AG04450 (cell line): ENCODE data around the gene DNAH6. TPM values are rescaled to one million over a fixed set of nuclear protein-coding genes. Genes with fewer than 3 reads are reported as not detected.

Experiments
- CTCF ChIA-PET: fragments of 300-600, 350-600 bp; formaldehyde crosslinking; extraction: SDS; loops from one replicate; lab custom pipeline; 2022; ENCODE audit warnings: antibody characterized with exemption, inconsistent platforms; lab: Charles Lee
- POLR2A ChIA-PET: fragments of 350-600 bp; formaldehyde crosslinking; extraction: SDS; loops from one replicate; lab custom pipeline; 2021; ENCODE audit warnings: antibody characterized with exemption, inconsistent platforms; lab: Yijun Ruan, JAX
- DNase-seq: peaks from one replicate; pipeline ENCODE4 v3.0.0-alpha.2; 2011; ENCODE audit warnings: low read depth, low spot score
- H3K27ac ChIP-seq: one replicate; pipeline ENCODE4 v1.5.1; 2012; ENCODE audit warnings: low read depth, low read length, control low read depth
- H3K27me3 ChIP-seq: one replicate; pipeline ENCODE4 v1.6.0; 2012; ENCODE audit warnings: low read length; ENCODE audit not compliant: control insufficient read depth, insufficient read depth
- H3K4me3 ChIP-seq: 2 replicates; pipeline ENCODE4 v1.5.1; 2011; ENCODE audit warnings: mild to moderate bottlenecking, low read depth, low read length, control low read depth
- H3K9me3 ChIP-seq: 2 replicates; pipeline ENCODE4 v1.5.1; 2012; ENCODE audit warnings: low read length; ENCODE audit not compliant: control insufficient read depth, insufficient read depth
- polyA plus RNA-seq: library from polyadenylated mRNA; depleted of rRNA; stranded (reverse); fragments of >200 nt; gene quantifications from 2 replicates; pipeline ENCODE4 v1.2.3, GENCODE V29; 2011
- TF ChIP-seq, protein P1 (sequence below): IDR thresholded peaks from 2 replicates; pipeline ENCODE4 v1.5.1; 2011; ENCODE audit warnings: low read depth, low read length, control low read depth, inconsistent platforms

Gene DNAH6
- polyA plus RNA-seq, 1 experiment = 0.02 TPM

DNA sequence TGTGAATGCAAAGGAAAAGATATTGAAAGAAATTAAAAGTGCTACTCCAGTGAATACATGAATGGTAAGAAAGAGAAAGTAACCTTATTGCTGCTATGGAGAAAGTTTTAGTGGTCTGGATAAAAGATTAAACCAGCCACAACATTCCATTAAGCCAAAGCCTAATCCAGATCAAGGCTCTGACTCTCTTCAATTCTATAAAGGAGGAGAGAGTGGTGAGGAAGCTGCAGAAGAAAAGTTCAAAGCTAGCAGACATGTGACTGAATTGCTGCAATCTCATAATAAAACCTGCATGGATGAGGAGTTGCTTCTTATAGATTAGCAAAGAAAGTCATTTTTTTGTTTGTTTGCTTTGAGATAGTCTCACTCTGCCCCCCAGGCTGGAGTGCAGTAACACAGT lies 130.2 kb downstream of the DNAH6 start:
- H3K27me3 ChIP-seq = peaks cover 3% of the 10 kb centered on the region
- POLR2A ChIA-PET = no interaction called here
- CTCF ChIA-PET = no interaction called here
- TF ChIP-seq, protein P1, sequence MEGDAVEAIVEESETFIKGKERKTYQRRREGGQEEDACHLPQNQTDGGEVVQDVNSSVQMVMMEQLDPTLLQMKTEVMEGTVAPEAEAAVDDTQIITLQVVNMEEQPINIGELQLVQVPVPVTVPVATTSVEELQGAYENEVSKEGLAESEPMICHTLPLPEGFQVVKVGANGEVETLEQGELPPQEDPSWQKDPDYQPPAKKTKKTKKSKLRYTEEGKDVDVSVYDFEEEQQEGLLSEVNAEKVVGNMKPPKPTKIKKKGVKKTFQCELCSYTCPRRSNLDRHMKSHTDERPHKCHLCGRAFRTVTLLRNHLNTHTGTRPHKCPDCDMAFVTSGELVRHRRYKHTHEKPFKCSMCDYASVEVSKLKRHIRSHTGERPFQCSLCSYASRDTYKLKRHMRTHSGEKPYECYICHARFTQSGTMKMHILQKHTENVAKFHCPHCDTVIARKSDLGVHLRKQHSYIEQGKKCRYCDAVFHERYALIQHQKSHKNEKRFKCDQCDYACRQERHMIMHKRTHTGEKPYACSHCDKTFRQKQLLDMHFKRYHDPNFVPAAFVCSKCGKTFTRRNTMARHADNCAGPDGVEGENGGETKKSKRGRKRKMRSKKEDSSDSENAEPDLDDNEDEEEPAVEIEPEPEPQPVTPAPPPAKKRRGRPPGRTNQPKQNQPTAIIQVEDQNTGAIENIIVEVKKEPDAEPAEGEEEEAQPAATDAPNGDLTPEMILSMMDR = no peak
- no peak overlapping the region for H3K4me3 ChIP-seq
- no peak for DNase-seq
- no peak overlapping the region for H3K27ac ChIP-seq
- no peaks in the 10 kb centered on the region for H3K9me3 ChIP-seq

DNA sequence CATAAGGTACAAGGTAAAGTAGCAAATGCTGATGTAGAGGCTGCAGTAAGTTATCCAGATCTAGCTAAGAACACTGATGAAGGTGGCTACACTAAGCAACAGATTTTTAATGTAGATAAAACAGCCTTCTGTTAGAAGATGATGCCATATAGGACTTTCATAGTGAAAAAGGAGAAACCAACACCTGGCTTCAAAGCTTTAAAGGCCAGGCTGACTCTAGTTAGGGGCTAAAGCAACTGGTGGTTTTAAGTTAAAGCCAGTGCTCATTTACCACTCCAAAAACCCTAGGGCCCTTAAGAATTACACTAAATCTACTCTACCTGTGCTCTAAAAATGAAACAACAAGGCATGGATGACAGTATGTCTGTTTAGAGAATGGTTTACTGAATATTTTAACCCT lies 131.0 kb downstream of the DNAH6 start:
- POLR2A ChIA-PET = no interaction called here
- H3K9me3 ChIP-seq = no peaks in the 10 kb centered on the region
- TF ChIP-seq, protein P1 = no peak
- CTCF ChIA-PET = no interaction called here
- no peak overlapping the region for H3K27ac ChIP-seq
- no peak for DNase-seq
- no peak overlapping the region for H3K4me3 ChIP-seq
- peaks cover 3% of the 10 kb centered on the region for H3K27me3 ChIP-seq

DNA sequence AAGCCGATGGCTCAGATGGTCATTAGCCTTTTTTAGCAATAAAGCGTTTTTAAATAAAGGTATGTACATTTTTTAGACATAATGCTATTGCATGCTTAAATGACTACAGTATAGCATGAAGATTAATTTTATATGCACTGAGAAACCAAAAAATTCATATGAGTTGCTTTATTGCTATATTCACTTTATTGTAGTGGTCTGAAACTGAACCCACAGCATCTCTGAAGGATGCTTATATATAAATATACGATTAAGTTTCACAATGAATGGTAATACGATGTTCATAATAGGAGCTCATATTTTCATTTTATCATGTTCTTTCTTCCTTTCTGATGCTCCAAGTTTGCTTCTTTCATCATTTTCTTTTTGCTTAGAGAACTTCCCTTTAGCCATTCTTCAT lies 132.8 kb downstream of the DNAH6 start:
- H3K9me3 ChIP-seq = no peaks in the 10 kb centered on the region
- CTCF ChIA-PET = no interaction called here
- no peak overlapping the region for H3K4me3 ChIP-seq
- POLR2A ChIA-PET = no interaction called here
- no peak overlapping the region for H3K27ac ChIP-seq
- TF ChIP-seq, protein P1 = no peak
- peaks cover 3% of the 10 kb centered on the region for H3K27me3 ChIP-seq
- no peak for DNase-seq

DNA sequence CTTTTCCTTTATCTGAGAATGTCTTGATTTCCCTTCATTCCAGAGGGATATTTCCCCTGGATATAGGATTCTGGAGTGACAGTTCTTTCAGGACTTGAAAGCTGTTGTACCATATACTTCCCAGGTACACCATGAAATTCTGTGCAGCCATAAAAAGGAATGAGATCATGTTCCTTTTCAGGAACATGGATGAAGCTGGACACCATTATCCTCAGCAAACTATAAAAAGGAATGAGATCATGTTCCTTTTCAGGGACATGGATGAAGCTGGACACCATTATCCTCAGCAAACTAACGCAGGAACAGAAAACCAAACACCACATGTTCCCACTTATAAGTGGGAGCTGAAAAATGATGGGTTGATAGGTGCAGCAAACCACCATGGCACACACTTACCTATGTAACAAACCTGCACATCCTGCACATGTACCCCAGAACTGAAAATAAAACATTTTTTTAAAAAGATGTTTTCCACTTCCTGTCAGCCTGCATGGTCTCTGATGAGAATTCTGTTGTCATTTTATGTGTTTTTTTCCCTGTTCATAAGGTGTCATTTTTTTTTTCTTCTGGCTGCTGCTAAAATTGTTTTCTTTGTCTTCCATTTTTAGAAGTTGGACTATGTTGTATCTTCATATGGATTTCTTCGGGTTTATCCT lies 133.3 kb downstream of the DNAH6 start:
- no peak for DNase-seq
- Histone ChIP-seq H3K4me3 (no peak overlapping the region), H3K9me3 (no peaks in the 10 kb centered on the region), H3K27me3 (peaks cover 3% of the 10 kb centered on the region), H3K27ac (no peak overlapping the region)
- POLR2A ChIA-PET = no interaction called here
- CTCF ChIA-PET = no interaction called here
- TF ChIP-seq, protein P1 = no peak

DNA sequence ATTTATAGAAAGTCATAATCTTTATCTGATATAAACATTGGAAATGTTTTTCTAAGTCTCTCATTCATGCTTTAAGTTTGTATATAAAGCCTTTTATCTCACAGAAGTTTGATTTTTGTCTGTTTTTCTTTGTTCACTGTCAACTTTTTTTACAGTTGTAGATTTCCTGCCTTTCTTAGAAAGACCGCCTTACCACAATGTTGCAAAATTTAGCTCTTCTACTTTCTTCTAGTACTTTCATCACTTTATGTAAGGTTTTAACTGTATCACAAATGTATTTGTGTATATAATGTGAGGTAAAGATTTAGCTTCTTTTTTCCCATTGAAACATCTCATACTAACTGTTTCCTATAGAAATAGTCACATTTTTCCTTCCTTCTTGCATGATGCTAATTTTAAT lies 136.1 kb downstream of the DNAH6 start:
- CTCF ChIA-PET = interaction anchor here (1.0 kb wide), 2 partner anchors 126 to 205 kb away, joined by 3 to 4 read pairs; no protein-coding TSS in a partner anchor
- no peaks in the 10 kb centered on the region for H3K9me3 ChIP-seq
- POLR2A ChIA-PET = no interaction called here
- no peak for DNase-seq
- TF ChIP-seq, protein P1 = no peak
- no peak overlapping the region for H3K27ac ChIP-seq
- no peak overlapping the region for H3K4me3 ChIP-seq
- peaks cover 2% of the 10 kb centered on the region for H3K27me3 ChIP-seq
